ENCODE measurements around the gene CRB1. TPM values are rescaled to one million over a fixed set of nuclear protein-coding genes. Genes with fewer than 3 reads are reported as not detected.

Gene CRB1
- total and polyA plus RNA-seq, 9 of the 15 experiments (the other 6 are each of a cell fraction or from before 2014, with no cell fraction given): 0.04 to 0.10 TPM; not detected in 7

- TF ChIP-seq, protein P1, sequence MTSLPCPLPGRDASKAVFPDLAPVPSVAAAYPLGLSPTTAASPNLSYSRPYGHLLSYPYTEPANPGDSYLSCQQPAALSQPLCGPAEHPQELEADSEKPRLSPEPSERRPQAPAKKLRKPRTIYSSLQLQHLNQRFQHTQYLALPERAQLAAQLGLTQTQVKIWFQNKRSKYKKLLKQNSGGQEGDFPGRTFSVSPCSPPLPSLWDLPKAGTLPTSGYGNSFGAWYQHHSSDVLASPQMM (CRISPR knock-in tag; IDR thresholded peaks at IDR 0.05): no peak
- TF ChIP-seq EP400 (IDR thresholded peaks at IDR 0.05): no peak
Measured at GRCh38 chr1:197222780-197223179, 45.3 kb upstream of the CRB1 start (continued).

DNA sequence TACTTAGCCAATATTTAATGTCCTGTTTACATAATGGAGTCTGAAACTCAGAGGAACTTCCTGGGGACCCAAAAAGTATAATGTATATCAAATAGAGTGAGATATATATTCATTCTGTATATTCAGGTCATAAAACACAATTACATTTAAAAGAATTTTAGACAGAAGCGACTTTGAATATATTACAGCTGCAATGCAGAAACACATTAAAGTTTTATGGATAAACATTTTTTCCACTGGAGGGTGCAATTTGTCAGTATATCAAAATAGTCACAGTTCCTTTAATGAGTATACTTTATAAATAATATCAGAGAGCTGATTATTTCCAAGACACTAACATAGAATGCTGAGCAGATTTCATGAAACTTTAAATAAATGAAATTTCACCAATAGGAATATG, 43.9 kb upstream of the CRB1 start:
- DNase-seq (ENCODE audit: extremely low read depth in 1 of 4, low spot score in 3 of 4) (no peak), FAIRE-seq (no peak), ATAC-seq (no peak)
- Histone ChIP-seq H4K20me1 (replicated peaks; ENCODE audit: control insufficient read depth, insufficient read depth, low read length) (no peaks in the 10 kb centered on the region), H3K4me3 (no peak overlapping the region), H3K9me3 (replicated peaks; ENCODE audit: control insufficient read depth, insufficient read depth, low read depth, low read length) (no peaks in the 10 kb centered on the region), H3K27ac (ENCODE audit: extremely low read depth, low read depth, low read length) (no peak overlapping the region), H3K9me1 (ENCODE audit: control insufficient read depth, insufficient read depth, low read length) (no peaks in the 10 kb centered on the region), H3K4me1 (replicated peaks in 1 of 2; ENCODE audit: control insufficient read depth in 2 of 2, insufficient read depth in 2 of 2, low read length in 2 of 2) (0 out of 5 replicates have a peak, but pooled peaks cover 0 to 3% of the 10 kb centered on the region in 2 experiments), H3K4me2 (ENCODE audit: insufficient read depth, low read length) (no peak overlapping the region), H3K27me3 (ENCODE audit: control insufficient read depth in 2 of 2, insufficient read depth in 2 of 2, low read length in 2 of 2) (no peaks in the 10 kb centered on the region), H3K79me2 (ENCODE audit: control insufficient read depth, insufficient read depth, low read length) (no peaks in the 10 kb centered on the region), H3K9ac (ENCODE audit: insufficient read depth in 1 of 2, low read depth in 2 of 2, low read length in 2 of 2) (no peak overlapping the region), H3K36me3 (ENCODE audit: control insufficient read depth, insufficient read depth, low read length) (no peaks in the 10 kb centered on the region), H2AFZ (ENCODE audit: low read depth, low read length) (no peak overlapping the region)
- ChIA-PET CTCF (ENCODE audit: low intra/inter-chr PET ratio) (no interaction called here), POLR2A (no interaction called here)
- TF ChIP-seq ZNF41 (CRISPR knock-in tag; conservative IDR thresholded peaks at IDR 0.05) (no peak), CTCF (IDR thresholded peaks at IDR 0.05 in 2 of 3, conservative IDR thresholded peaks at IDR 0.05 in 1 of 3; ENCODE audit: insufficient read depth in 2 of 3, low read depth in 1 of 3, low read length in 3 of 3) (peak in 1 of 3 experiments; percentile 24; a peak in 2 of 6 replicates), RAD21 (CRISPR knock-in tag; conservative IDR thresholded peaks at IDR 0.05 in 1 of 2, IDR thresholded peaks at IDR 0.05 in 1 of 2) (peak in 1 of 2 experiments; percentile 30; a peak in 2 of 4 replicates)
- intact Hi-C loops (cut with micrococcal nuclease) (no loop called here), in situ Hi-C loops (cut with MboI) (no loop called here)
- 5% methylated on average over 1 of the region's 1 CpG for WGBS (ENCODE audit: insufficient coverage, low coverage, missing lambda C conversion rate)
- BruUV-seq (replicated peaks): no TSS peak
